ENCODE results near the gene BAMBI. TPM values are rescaled to one million over a fixed set of nuclear protein-coding genes. Genes with fewer than 3 reads are reported as not detected.
"Not testable (repeated sequence)": the region's sequence is repeated elsewhere in the genome, so short reads cannot be mapped to it uniquely, and the experiment has no call there.

BAMBI gene
- total RNA-seq (2014; rRNA removed; shearing (Covaris generic)) = 61.0 and 76.9 TPM in 2 replicates

DNA sequence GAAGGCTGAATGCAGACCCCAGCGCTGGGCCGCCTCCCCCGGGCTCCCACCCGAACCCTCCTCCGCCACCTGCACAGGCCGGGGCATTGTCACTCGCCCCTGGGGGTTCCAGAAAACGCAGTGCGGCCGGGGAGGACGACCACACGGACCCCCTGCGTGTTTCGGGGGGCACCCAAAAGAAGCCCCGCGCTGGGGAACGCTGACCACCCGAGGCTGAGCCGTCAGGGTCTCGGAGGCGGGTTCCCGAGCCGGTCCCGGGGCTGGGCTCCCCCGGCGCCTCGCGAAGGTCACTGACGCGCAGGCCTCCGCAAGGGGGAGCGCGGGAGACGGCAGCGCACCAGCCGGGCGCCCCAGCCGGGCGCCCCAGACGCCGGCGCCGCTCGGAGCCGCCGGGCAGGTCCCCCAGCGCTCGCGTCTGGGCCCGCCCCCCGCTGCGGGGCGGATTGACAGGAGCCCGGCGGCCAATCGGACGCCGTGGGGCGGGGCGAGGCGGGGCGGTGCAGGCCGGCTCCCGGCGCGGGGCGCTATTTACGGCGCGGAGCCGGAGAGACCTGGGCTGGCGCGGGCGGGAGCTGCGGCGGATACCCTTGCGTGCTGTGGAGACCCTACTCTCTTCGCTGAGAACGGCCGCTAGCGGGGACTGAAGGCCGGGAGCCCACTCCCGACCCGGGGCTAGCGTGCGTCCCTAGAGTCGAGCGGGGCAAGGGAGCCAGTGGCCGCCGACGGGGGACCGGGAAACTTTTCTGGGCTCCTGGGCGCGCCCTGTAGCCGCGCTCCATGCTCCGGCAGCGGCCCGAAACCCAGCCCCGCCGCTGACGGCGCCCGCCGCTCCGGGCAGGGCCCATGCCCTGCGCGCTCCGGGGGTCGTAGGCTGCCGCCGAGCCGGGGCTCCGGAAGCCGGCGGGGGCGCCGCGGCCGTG lies at the start of gene BAMBI:
TSS of gene BAMBI (plus strand) at position 554 of the 920 bp plus-strand sequence. CDS start 377 bp downstream, outside the sequence.
- peaks cover 22% of the 10 kb centered on the region for H3K4me1 ChIP-seq (replicated peaks)
- peaks cover 46% of the 10 kb centered on the region for H3K36me3 ChIP-seq
- H3K27me3 ChIP-seq (replicated peaks) = no peaks in the 10 kb centered on the region
- peak; percentile 89 to 94 for DNase-seq (ENCODE audit: low read depth in 1 of 2, low spot score in 2 of 2)
- H3K27ac ChIP-seq = peak within 1 kb of the TSS; percentile 72
- H3K4me3 ChIP-seq = peak within 1 kb of the TSS; percentile 97
- peaks cover 2% of the 10 kb centered on the region for H3K9me3 ChIP-seq (replicated peaks)

- H3K9me3 ChIP-seq (replicated peaks) = no peaks in the 10 kb centered on the region
- peak; percentile 65 to 84 for DNase-seq (ENCODE audit: low read depth in 1 of 2, low spot score in 2 of 2)
- no peak overlapping the region for H3K27ac ChIP-seq
- H3K36me3 ChIP-seq = no peaks in the 10 kb centered on the region; the same call in 1 of the 2 replicates
- H3K27me3 ChIP-seq (replicated peaks) = no peaks in the 10 kb centered on the region
- peaks cover 15% of the 10 kb centered on the region for H3K4me1 ChIP-seq (replicated peaks)
- no peak overlapping the region for H3K4me3 ChIP-seq
Observed at GRCh38 chr10:28628184-28628893, 49.0 kb upstream of the BAMBI start.

DNA sequence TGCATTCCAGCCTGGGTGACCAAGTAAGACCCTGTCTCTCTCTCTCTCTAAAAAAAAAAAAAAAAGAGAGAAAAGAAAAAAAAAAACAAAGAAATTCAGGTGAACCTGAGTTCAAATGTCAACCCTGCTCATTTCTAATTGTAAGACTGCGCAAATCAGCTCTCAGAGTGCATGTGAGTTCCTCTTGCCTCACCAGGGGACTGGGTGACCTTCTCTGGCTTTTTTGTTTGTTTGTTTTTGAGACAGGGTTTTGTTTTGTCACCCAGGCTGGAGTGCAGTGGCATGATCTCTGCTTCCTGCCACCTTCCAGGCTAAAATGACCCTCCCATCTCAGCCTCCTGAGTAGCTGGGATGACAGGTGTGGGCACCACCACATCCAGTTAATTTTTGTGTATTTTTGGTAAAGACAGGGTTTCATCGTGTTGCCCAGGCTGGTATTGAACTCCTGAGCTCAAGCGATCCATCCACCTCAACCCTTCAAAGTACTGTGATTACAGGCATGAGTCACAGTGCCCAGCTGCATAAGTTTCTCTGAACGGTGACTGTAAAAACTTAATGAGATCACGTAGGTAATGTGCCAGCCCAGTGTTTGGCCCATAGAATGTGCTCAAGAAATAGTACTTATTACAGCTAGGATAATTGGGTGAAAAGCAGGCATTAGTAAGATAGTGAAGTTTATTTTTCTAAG lies 45.3 kb upstream of the BAMBI start:
- H3K27ac ChIP-seq = no peak overlapping the region
- H3K9me3 ChIP-seq (replicated peaks) = no peaks in the 10 kb centered on the region
- H3K36me3 ChIP-seq = no peaks in the 10 kb centered on the region
- no peak overlapping the region for H3K4me3 ChIP-seq
- H3K4me1 ChIP-seq (replicated peaks) = peaks cover 22% of the 10 kb centered on the region
- no peaks in the 10 kb centered on the region for H3K27me3 ChIP-seq (replicated peaks)
- peak in 1 of 2 experiments; percentile 18 for DNase-seq (ENCODE audit: low read depth in 1 of 2, low spot score in 2 of 2)

DNA sequence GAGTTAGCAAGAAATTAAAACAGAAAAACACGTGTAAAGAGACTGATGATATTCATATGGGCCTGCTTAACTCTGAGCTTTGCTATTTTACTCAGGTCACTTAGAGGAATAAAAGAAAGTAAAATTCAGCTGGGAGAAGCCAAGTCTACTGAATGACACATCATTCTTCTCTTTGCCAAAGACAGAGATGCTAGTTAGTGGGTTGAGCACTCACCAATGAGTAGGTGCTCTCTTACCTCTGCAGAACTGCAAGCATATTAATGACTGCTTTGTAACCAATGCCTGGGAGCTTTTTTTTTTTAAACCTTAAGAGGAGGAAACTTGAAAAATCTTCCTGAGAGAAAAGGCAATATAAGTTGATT lies 44.8 kb upstream of the BAMBI start:
- Histone ChIP-seq H3K27ac (no peak overlapping the region), H3K4me1 (replicated peaks) (peaks cover 22% of the 10 kb centered on the region), H3K27me3 (replicated peaks) (no peaks in the 10 kb centered on the region), H3K4me3 (no peak overlapping the region), H3K36me3 (no peaks in the 10 kb centered on the region), H3K9me3 (replicated peaks) (no peaks in the 10 kb centered on the region)
- DNase-seq (ENCODE audit: low read depth in 1 of 2, low spot score in 2 of 2) = no peak

- H3K4me3 ChIP-seq = no peak overlapping the region
- H3K36me3 ChIP-seq = no peaks in the 10 kb centered on the region
- H3K27me3 ChIP-seq (replicated peaks) = no peaks in the 10 kb centered on the region
- no peak for DNase-seq (ENCODE audit: low read depth in 1 of 2, low spot score in 2 of 2)
- H3K4me1 ChIP-seq (replicated peaks) = peaks cover 16% of the 10 kb centered on the region
- H3K27ac ChIP-seq = no peak overlapping the region
- no peaks in the 10 kb centered on the region for H3K9me3 ChIP-seq (replicated peaks)
Observed at GRCh38 chr10:28633750-28634149, 43.6 kb upstream of the BAMBI start.

GRCh38 chr10:28637346-28637745 lies 40.0 kb upstream of the BAMBI start:
- Histone ChIP-seq H3K4me3 (no peak overlapping the region), H3K36me3 (no peaks in the 10 kb centered on the region), H3K4me1 (replicated peaks) (peaks cover 10% of the 10 kb centered on the region), H3K9me3 (replicated peaks) (no peaks in the 10 kb centered on the region), H3K27ac (no peak overlapping the region), H3K27me3 (replicated peaks) (no peaks in the 10 kb centered on the region)
- DNase-seq (ENCODE audit: low read depth in 1 of 2, low spot score in 2 of 2) = no peak

DNA sequence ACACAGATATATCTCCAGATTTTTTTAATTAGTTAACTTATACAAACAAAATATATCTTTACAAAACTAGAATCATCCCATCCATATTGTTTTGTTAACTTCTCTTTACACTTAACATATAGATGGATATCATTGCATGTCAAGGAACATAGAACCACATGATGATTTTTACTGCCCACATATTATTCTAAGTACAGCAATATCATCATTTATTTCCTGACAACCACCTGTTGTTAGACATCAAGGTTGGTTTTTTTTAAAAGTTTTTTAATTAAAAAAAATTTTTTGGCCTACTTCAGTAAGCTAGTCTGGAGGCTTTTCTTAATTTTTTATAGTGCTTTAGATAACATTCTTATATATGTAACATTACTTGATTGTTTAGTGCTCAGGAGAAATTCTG lies 38.9 kb upstream of the BAMBI start:
- Histone ChIP-seq H3K36me3 (no peaks in the 10 kb centered on the region), H3K27me3 (replicated peaks) (no peaks in the 10 kb centered on the region), H3K9me3 (replicated peaks) (no peaks in the 10 kb centered on the region), H3K27ac (no peak overlapping the region), H3K4me3 (no peak overlapping the region), H3K4me1 (replicated peaks) (peaks cover 6% of the 10 kb centered on the region)
- no peak for DNase-seq (ENCODE audit: low read depth in 1 of 2, low spot score in 2 of 2)

DNA sequence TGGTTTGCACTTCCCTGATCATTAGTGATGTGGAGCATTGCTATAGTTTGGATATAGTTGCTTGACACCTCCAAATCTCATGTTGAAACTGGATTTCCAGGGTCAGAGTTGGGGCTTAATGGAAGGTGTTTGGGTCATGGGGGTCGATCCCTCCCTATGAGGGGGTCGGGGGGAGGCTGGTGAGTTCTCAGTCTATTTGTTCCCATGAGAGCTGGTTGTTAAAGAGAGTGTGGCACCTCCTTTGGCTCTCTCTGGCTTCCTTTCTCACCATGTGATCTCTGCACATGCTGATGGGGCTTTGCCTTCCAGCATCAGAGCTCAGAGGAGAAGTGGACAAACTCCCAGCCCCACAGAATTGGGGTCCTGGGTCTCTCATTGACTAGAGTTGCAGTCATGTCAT lies 36.8 kb upstream of the BAMBI start:
- no peak for DNase-seq (ENCODE audit: low read depth in 1 of 2, low spot score in 2 of 2)
- H3K4me1 ChIP-seq (replicated peaks) = no peaks in the 10 kb centered on the region
- H3K27ac ChIP-seq = no peak overlapping the region
- no peaks in the 10 kb centered on the region for H3K36me3 ChIP-seq
- no peak overlapping the region for H3K4me3 ChIP-seq
- no peaks in the 10 kb centered on the region for H3K27me3 ChIP-seq (replicated peaks)
- H3K9me3 ChIP-seq (replicated peaks) = no peaks in the 10 kb centered on the region

DNA sequence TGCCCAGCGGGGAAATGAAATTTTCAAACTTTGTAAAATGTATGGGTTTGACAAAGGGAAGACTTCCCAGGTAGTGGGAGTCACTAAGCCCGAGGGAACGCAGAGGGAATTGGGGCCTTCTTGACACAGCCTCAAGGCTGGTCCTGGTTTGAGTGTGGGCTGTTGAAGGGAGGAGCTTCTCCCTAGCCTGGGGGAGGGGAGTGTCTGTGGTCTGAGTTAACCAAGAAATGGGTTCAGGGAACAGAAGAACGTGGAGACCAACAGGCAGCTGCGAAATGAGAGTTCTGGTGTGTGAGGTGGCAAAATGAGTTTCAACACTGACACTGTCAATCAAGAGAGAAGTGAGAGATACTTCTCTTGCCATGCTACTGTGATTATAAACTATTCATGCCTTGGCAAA lies 32.7 kb upstream of the BAMBI start:
- no peak for DNase-seq (ENCODE audit: low read depth in 1 of 2, low spot score in 2 of 2)
- no peak overlapping the region for H3K27ac ChIP-seq
- 0 out of 2 replicates have a peak, but pooled peaks cover 2% of the 10 kb centered on the region for H3K9me3 ChIP-seq (replicated peaks)
- H3K4me3 ChIP-seq = no peak overlapping the region
- no peaks in the 10 kb centered on the region for H3K27me3 ChIP-seq (replicated peaks)
- no peaks in the 10 kb centered on the region for H3K36me3 ChIP-seq
- H3K4me1 ChIP-seq (replicated peaks) = no peaks in the 10 kb centered on the region

GRCh38 chr10:28652106-28652505 lies 25.2 kb upstream of the BAMBI start:
- Histone ChIP-seq H3K27ac (no peak overlapping the region), H3K4me3 (no peak overlapping the region), H3K4me1 (replicated peaks) (no peaks in the 10 kb centered on the region), H3K27me3 (replicated peaks) (no peaks in the 10 kb centered on the region), H3K36me3 (no peaks in the 10 kb centered on the region), H3K9me3 (replicated peaks) (0 out of 2 replicates have a peak, but pooled peaks cover 2% of the 10 kb centered on the region)
- DNase-seq (ENCODE audit: low read depth in 1 of 2, low spot score in 2 of 2) = no peak

DNA sequence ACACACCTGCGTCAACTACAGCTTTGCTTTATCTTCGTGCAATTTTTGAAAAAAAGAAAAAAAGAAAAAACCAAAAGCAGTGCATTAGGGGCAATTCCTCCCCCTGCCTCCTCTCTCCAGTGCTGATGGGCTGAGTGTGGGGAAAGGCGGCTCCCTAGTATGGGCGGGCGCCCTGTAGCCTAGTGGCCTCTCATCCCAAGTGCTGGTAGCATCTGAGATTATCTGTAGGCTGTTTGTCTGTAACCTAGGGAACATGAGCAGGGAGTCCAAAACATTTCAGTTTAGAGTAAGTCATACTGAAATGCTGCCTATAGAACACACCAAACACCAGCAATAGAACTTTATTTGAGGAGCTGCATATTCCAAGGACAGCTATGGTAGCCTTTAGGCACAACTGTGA lies 24.6 kb upstream of the BAMBI start:
- Histone ChIP-seq H3K36me3 (no peaks in the 10 kb centered on the region), H3K27me3 (replicated peaks) (no peaks in the 10 kb centered on the region), H3K27ac (no peak overlapping the region), H3K4me1 (replicated peaks) (no peaks in the 10 kb centered on the region), H3K9me3 (replicated peaks) (0 out of 2 replicates have a peak, but pooled peaks cover 2% of the 10 kb centered on the region), H3K4me3 (no peak overlapping the region)
- no peak for DNase-seq (ENCODE audit: low read depth in 1 of 2, low spot score in 2 of 2)

- DNase-seq (ENCODE audit: low read depth in 1 of 2, low spot score in 2 of 2); H3K27ac ChIP-seq; H3K36me3 ChIP-seq; H3K4me3 ChIP-seq; H3K9me3 ChIP-seq (replicated peaks); H3K27me3 ChIP-seq (replicated peaks): not testable (repeated sequence)
- peaks cover 29% of the 10 kb centered on the region for H3K4me1 ChIP-seq (replicated peaks)
Observed at GRCh38 chr10:28658824-28659223, 18.5 kb upstream of the BAMBI start.

DNA sequence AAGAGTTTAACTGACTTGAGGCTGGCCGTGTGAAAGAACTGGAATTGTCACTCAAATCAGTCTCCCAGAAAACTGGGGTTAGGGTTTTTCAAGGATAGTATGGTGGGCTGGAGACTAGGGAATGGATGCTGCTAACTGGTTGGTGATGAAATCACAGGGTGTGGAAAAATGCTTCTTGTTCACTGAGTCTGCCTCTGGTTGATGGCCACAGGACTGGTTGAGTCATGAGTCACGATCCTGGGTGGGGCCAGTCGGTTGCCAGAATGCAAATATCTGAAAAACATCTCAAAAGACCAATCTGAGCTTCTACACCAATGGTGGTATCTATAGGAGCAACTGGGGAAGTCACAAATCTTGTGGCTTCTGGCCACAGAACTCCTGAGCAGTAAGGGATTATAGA lies 16.3 kb upstream of the BAMBI start:
- Histone ChIP-seq H3K27me3 (replicated peaks) (no peaks in the 10 kb centered on the region), H3K4me3 (no peak overlapping the region), H3K4me1 (replicated peaks) (peaks cover 38% of the 10 kb centered on the region), H3K27ac (0 out of 2 replicates have a peak overlapping the region, but pooled peaks have one; percentile 12), H3K36me3 (no peaks in the 10 kb centered on the region), H3K9me3 (replicated peaks) (no peaks in the 10 kb centered on the region)
- peak; percentile 39 to 72 for DNase-seq (ENCODE audit: low read depth in 1 of 2, low spot score in 2 of 2)

Measured in SJSA1 (cell line).